Neural progenitor cell (in vitro differentiated cells): Measurements from ENCODE around the gene AUTS2.

ENCODE experiments used
- EZH2 ChIP-seq: fragments of 200-600 bp; sonication (generic); IDR thresholded peaks from 2 replicates; pipeline ENCODE4 v1.6.1; 2017; ENCODE audit warnings: antibody characterized with exemption, mild to moderate bottlenecking, moderate library complexity
- EZH2phosphoT487 ChIP-seq: fragments of 200-600 bp; sonication (generic); IDR thresholded peaks from 2 replicates; pipeline ENCODE4 v1.6.1; 2017; ENCODE audit warnings: antibody characterized with exemption
- TF ChIP-seq, protein P1 (sequence below): fragments of 200-600 bp; sonication (generic); IDR thresholded peaks from 2 replicates; pipeline ENCODE4 v1.5.1; 2017; ENCODE audit warnings: antibody characterized with exemption, mild to moderate bottlenecking

GRCh38 chr7:70322856-70323255 is 724.6 kb downstream of the AUTS2 start:
- TF ChIP-seq, protein P1, sequence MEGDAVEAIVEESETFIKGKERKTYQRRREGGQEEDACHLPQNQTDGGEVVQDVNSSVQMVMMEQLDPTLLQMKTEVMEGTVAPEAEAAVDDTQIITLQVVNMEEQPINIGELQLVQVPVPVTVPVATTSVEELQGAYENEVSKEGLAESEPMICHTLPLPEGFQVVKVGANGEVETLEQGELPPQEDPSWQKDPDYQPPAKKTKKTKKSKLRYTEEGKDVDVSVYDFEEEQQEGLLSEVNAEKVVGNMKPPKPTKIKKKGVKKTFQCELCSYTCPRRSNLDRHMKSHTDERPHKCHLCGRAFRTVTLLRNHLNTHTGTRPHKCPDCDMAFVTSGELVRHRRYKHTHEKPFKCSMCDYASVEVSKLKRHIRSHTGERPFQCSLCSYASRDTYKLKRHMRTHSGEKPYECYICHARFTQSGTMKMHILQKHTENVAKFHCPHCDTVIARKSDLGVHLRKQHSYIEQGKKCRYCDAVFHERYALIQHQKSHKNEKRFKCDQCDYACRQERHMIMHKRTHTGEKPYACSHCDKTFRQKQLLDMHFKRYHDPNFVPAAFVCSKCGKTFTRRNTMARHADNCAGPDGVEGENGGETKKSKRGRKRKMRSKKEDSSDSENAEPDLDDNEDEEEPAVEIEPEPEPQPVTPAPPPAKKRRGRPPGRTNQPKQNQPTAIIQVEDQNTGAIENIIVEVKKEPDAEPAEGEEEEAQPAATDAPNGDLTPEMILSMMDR: no peak
- TF ChIP-seq EZH2 (no peak), EZH2phosphoT487 (no peak)
